Limb (tissue), 2 donors: ENCODE results near the gene OR10H4.
"Not testable (repeated sequence)": the region's sequence is repeated elsewhere in the genome, so short reads cannot be mapped to it uniquely, and the experiment has no call there.

ENCODE experiments used
- DNase-seq, 2 donors: peaks; one replicate each; pipeline ENCODE4 v3.0.0-alpha.2; 2016; ENCODE audit errors: extremely low spot score in 2 of 2

OR10H4 gene, protein sequence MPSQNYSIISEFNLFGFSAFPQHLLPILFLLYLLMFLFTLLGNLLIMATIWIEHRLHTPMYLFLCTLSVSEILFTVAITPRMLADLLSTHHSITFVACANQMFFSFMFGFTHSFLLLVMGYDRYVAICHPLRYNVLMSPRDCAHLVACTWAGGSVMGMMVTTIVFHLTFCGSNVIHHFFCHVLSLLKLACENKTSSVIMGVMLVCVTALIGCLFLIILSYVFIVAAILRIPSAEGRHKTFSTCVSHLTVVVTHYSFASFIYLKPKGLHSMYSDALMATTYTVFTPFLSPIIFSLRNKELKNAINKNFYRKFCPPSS

DNA sequence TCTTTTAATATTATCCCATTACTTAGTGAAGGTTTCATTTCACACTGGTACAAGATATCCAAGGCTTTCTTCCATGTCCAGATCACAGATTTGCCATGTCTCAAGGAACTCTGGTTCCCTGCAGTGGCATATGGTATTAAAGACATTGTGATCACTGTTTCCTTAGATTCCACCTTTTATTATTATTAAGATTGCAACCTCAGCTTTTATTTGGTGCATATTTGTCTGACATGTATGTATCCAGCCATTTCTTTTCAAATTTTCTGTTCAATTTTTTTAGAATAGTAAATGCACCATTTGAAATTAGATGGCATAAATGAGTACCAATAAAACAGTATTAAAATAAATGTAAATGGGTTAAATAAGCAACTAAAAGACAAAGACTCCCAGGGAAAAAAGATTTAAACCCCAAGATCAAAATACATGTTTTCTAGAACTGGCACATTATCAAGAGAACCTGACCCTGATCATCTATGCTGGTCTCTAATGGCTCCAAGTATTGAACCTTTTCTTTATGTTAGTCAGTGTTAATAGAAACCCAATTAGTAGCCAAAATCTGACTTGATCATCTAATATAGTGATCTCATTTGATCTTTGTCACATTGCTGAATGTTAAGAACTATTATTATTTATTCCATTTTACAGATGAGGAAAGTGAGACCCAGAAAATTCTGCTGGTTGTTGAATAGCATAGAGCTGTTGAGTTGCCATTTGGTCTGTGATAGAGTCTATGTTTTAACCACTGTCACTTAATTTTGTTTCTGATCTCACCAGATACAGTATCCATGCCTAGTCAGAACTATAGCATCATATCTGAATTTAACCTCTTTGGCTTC, at the start of gene OR10H4:
TSS of gene OR10H4 (plus strand) at position 786 of the 836 bp plus-strand sequence. CDS start at position 786, 0 bp downstream.
- no peak for DNase-seq

DNA sequence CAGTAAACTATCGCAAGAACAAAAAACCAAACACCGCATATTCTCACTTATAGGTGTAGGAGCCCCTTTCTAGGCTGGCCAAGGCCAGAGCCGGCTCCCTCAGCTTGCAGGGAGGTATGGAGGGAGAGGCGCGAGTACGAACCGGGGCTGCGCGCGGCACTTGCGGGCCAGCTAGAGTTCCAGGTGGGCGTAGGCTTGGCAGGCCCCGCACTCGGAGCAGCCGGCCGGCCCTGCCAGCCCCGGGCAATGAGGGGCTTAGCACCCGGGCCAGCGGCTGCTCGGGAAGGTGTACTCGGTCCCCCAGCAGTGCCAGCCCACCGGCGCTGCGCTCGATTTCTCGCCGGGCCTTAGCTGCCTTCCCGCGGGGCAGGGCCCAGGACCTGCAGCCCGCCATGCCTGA, 49.2 kb upstream of the OR10H4 start:
- peak in 1 of 2 donors; percentile 33 for DNase-seq

DNA sequence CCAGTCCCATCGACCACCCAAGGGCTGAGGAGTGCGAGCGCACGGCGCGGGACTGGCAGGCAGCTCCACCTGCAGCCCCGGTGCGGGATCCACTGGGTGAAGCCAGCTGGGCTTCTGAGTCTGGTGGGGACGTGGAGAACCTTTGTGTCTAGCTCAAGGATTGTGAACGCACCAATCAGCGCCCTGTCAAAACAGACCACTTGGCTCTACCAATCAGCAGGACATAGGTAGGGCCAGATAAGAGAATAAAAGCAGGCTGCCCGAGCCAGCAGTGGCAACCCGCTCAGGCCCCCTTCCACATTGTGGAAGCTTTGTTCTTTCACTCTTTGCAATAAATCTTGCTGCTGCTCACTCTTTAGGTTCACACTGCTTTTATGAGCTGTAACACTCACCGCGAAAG, 48.8 kb upstream of the OR10H4 start:
- DNase-seq = not testable (repeated sequence)

DNA sequence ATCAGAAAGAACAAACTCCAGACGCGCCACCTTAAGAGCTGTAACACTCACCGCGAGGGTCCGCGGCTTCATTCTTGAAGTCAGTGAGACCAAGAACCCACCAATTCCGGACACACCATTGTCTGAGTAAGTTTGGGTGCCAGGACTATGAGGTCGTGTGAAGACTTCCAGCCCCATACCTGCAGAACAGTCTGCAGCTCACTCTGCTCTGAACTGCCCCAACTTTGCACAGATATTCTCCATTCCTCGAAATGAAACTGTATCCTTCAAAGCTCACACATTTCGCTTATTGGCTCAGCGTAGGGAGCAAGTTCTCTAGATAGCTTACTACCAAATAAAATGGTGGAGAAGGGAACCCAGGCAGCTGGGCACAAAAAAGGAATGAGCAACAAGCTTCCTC, 48.3 kb upstream of the OR10H4 start:
- DNase-seq = no peak

DNA sequence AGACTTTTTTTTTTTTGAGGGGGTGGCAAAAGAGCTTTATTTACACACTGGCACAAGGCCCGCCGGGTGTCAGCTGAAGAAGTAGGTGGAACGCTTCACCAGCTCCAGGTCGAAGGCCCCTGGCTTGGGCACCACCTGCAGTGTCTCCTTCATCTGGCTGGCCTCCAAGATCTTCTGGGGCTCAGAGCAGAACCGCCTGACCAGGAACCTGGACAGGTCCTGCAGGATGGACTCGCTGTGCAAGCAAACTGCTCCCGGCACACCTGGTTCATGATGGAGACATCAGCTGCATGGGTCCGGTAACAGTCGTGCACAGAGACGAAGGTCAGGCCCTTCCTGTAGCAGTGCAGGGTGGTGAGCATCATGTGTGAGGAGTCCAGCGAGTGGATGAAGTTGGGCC, 46.6 kb upstream of the OR10H4 start:
- no peak for DNase-seq

DNA sequence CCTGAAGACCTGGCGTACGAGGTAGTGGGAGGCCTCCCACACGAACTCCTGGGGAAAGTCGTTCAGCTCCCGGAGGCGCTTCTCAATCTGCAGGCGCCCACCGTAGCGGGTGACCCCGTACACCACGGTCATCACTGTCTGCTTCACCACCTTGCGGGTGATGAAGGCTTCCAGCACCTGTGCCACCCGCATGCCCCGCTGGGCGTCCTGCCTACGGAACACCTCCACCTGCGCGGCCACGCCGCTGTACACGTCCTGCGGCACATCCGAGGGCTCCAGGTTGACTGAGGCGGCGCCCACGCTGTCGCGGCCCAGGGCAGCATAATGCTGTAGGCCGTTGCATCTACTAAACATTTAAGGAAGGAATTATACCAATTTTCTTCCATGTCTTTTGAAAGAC, 45.9 kb upstream of the OR10H4 start:
- DNase-seq = not testable (repeated sequence)

DNA sequence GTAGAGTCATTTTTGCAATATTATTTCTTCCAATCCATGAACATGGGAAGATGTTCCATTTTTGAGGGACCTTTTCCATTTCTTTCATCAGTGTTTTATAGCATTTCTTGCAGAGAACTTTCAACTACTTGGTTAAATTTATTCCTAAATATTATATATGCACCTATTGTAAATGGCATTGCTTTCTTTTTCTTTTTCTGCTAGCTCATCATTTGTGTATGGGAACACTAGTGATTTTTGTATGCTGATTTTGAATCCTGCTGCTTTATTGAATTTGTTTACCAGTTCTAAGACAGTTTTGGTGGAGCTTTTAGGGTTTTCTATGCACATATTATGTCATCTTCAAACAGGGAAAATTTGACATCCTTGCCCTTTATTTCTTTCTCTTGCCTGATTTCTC, 43.8 kb upstream of the OR10H4 start:
- DNase-seq = no peak

DNA sequence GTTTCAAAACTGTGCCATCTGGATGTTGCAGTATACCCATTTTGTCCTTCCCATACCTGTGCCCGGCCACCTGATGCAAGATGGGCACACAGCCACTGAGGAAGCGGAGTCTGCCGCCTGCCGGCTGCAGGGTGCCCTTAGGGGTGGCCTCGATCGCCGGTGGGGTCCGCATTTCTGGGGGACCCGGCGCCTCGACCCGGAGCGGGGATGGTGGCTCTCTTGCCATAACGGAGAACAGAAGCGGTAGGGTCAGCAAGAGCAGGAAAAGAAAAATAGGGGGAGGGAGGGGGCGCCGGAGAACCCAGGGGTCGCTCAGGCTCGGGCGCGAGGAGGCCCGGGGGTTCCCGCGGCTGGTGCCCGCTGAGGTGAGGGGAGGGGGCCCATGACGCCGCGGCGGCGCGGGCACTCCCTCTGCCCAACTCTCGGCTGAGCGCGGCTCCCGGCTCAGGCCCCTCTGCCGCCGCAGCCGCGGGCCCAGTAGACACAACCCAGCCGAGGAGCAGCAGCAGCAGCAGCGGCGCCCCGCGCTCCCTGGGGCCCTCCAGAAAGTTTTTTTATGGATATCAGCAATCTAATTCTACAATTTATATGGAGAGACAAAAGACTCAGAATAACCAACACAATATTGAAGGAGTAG, 37.1 kb upstream of the OR10H4 start:
- DNase-seq = no peak

DNA sequence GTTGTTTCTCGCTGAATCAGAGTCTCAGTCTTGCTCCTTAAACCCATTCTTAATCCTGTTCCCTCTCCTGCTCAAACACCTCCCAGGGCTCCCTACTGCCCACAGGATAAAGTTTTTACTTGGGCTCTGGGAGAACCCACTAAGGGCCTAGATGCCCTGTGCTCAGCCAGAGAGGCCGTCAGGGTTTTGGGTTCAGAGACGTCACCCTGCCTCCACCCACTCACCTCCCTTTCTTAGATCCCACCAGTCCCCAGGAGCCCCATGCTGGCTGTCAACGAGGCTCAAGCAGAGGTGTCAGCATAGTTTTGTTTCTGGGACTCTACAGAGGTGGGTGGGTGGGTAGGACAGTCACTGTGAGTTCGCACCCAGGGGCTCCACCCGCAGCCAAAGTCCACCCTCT, 35.4 kb upstream of the OR10H4 start:
- DNase-seq = no peak

DNA sequence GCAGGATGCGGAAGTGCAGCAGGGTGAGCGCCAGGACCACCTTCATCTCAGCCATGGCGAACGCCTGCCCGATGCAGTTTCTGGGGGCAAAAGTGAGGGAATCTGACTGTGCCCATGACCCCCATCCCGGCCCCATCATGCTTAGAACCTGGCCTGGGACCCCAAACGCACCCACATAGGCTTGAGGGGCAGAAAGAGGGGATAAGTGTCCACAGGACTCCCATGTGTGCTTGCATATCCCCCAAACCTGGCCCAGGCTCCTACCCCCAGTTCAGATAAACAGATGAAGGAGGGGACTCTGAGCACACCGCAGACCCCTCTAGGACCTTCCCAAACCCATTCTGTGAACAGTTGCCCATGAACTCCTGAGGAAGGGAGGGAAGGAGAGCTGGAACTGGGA, 35.0 kb upstream of the OR10H4 start:
- DNase-seq = no peak

DNA sequence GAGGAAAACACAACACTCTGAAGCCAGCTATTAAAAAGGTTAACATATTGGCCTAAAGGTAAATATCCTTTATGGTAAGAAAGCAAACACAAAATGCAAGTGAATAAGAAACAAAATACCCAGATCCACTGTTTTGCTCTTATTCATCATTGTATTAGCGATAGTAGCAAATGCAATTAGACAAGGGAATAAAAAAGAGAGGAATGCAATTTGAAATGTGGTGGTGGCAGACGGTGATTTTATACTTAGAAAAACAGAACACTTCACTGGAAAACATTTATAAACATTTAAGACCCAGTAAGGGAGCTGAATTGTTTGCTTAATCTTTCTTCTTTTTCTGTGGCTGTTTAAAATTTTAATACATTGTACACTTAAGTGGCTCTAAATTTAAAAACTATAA, 33.7 kb upstream of the OR10H4 start:
- no peak for DNase-seq

DNA sequence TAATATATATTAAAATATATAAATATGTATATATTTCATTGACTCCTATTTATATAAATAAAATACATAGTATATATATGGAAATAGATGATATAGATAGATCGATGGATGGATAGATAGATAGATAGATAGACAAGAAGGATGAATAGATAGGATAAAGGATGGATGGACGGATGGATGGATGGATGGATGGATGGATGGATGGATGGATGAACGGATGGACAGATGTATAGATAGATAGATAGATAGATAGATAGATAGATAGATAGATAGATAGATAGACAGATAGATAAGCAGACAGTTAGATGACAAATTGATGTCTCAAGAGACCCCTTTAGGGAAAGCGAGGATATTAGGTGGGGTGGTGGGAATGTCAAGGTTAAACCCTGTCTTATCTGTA, 29.6 kb upstream of the OR10H4 start:
- DNase-seq = no peak

DNA sequence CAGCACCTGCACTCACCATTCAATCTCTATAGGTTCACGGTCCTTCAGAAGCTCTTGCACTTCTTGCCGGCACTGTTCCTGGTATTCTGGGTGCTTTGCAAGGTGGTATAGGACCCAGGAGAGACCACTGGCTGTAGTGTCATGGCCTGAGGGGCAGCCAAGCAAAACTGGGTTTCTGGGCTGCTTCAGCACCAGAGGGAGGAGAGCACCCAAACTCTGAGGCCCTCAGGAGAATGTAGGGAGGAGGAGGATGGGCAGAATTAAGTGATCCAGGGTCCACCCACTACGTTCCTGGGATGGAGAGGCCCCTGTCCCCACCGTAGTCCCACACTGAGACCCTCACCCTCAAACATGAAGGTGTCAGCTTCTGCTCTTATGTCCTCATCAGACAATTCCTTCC, 26.8 kb upstream of the OR10H4 start:
- no peak for DNase-seq

DNA sequence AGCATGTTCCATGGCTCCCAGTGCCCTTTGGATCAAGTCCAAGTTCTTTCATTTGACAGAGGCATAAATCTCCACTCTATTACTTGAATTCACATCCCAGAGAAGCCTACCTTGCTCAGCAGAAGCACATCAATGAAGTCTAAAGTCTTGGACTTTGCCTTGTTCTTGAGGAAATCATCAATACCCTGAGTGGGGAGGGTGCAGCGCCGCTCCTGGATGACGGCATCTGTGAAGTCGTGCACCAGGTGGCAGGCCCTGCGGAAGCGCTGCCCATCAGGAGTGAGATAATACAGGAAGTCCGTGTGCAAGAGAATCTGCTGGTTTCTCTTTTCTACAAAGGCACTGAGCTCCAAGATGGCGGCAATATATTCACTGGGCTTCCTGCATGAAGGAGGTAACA, 25.1 kb upstream of the OR10H4 start:
- no peak for DNase-seq

DNA sequence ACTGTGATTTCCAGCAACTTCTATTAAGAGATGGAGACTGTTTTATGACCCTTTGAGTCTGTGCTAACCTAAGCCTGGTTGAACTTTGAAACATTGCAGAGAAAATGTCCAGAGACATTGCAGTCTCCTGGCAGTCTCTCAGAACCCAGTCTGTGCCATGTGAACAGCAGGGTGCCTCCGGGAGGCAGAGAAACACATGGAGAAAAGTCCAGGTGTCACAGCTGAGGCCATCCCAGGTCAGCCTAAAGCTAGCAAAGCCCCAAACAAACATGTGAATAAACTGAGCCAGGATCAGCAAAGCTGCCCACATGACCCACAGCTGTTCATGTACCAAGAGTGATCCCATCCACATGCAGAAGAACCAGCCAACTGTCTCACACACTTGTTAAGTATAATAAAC, 22.3 kb upstream of the OR10H4 start:
- no peak for DNase-seq

DNA sequence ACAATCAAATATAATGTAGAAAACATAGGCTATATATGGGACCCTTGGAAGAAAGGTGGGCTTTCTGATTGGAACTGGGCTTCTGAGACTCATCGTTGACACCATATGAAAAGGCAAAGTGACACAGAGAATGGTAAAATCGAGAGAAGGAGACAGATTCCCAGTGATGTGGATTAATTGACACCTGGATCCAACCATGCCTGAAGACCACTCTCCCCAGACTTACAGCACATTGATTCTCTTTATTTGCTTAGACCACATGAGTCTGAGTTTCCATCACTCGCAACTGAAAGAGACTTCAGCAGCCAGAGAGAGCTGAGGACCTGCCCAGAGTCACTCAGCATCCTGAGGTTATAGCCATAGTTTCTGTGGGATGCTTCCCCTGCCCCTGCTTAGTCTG, 20.5 kb upstream of the OR10H4 start:
- DNase-seq = no peak

DNA sequence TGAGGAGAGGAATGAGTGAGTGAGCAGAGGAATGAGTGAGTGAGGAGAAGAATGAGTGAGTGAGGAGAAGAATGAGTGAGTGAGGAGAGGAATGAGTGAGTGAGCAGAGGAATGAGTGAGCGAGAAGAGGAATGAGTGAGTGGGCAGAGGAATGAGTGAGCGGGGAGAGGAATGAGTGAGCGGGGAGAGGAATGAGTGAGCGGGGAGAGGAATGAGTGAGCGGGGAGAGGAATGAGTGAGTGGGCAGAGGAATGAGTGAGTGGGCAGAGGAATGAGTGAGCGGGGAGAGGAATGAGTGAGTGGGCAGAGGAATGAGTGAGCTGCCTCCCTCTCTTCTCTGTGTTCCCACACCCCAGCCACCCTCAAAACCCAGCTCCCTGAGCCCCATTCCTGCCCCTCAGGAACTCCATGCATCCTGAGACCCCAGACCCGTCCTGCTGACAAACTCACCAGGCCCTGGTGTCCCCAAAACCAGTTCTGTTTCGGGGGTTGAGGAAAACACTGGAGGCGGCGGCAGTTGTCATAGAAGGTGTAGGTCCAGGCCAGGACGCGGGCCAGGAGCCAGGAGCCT, 15.0 kb upstream of the OR10H4 start:
- DNase-seq = not testable (repeated sequence)

DNA sequence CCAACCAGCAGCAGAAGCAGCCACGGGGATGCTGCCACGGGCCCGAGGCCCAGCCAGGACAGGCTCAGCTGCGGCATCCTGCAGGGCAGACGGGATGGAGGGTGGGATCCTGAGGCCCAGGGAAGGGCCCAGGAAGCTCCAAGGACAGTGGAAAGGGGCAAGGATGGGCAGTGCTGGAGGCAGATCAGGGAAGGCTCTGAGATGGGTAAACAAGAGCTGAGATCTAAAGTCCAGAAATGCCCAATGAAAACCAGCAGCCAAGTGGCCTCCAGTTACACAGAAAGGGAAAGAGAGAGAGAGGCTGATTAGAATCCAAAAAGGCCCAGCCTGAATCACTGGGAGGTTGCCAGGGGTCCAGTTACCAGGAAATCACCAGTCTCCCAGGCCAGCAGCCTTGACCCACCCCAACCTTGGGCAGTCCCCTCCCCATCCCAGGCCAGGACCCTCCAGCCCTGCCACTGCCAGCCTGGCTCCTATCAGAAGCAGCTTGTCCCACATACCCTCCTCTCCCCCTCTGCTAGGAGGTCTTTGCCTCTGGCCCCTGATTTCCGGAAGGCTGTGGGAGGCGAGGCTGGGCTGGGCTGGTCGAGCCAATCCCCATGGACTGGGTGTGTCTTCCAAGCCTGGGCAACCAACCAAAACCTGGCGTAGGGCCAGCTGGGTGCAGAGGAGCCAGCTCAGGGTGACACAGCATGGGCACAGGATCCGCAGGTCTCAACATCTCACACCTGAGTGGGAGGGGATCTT, 14.3 kb upstream of the OR10H4 start, which contains the start of gene CYP4F11:
TSS of gene CYP4F11 (minus strand) at position 198 of the 747 bp plus-strand sequence. CDS start at position 77, 121 bp downstream.
- no peak for DNase-seq

DNA sequence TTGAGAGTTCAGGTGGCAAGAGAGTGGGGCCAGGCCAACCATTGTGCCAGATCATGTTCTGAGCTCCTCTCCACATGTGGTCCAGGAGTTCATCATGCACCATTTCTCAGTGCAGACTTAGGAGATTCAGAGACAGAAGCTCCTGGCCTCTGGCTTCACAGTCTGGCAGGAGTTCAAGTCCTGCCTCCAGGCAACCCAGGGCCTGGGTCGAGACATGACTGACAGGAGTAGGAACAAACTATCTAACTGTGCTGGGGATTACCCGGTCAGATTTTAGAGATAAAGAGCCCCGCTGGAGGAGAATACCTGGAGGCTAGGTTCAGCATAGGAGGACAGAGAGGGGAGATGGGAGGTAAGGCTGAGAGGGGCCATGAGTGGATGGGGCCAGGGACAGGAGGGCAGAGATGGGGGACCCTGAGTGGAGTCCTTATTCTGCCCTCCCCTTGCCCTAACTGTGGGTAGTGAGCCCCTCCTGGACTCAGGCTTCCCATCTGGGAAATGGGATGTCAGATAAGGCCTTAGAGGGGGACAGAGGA, 13.6 kb upstream of the OR10H4 start:
- no peak for DNase-seq

DNA sequence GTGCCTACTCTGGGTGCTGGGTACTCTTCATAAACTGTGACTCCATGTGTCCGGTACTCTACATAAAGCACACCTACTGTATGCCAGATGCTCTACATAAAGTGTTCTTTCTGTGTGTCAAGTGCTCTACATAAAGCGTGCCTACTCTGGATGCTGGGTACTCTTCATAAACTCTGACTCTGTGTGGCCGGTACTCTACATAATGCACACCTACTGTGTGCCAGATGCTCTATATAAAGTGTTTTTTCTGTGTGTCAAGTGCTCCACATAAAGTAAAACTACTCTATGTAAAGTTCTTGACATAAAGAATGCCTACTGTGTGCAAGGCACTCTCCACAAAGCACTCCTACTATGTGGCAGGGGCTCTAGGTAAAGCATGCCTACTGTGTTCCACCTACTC, 12.6 kb upstream of the OR10H4 start:
- DNase-seq = no peak

DNA sequence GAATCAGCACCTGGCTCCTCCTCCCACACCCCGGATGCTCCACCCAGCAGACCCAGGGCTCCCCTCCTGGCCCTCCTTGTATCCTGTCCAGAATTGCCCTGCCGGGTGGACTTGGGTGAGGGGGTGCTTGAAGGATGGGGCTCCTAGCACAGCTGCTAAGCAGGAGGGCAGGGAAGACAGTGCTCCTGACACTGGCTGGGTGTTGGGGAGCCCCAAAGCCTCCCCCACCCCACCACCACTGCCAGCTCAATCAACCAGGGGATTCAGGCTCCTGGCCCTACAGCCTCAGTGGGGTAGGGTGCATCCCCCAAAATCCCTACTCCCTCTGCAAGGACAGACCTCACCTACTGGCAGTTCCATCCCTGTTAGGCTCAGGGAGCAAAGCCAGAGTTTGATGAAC, 11.9 kb upstream of the OR10H4 start:
- no peak for DNase-seq
